HepG2 (cell line): ENCODE results near the gene CHRNB1. TPM values are rescaled to one million over a fixed set of nuclear protein-coding genes. Genes with fewer than 3 reads are reported as not detected.

Experiments used
- ADNP ChIP-seq: sonication (generic); formaldehyde crosslinking; IDR thresholded peaks from 2 replicates; pipeline ENCODE4 v1.4.0; 2020; ENCODE audit warnings: missing genetic modification reagents
- HMG20A ChIP-seq: IDR thresholded peaks from 2 replicates; pipeline ENCODE4 v1.6.1; 2016; ENCODE audit warnings: borderline replicate concordance
- KDM5A ChIP-seq: fragments of 200-600 bp; sonication (generic); IDR thresholded peaks from 2 replicates; pipeline ENCODE4 v1.7.0; 2018; ENCODE audit warnings: antibody characterized with exemption, mild to moderate bottlenecking, low read length, borderline replicate concordance
- MAFF ChIP-seq: IDR thresholded peaks from 2 replicates; pipeline ENCODE4 v1.6.1; 2011; ENCODE audit warnings: low read depth, low read length, improper control_type of control experiment
- PAF1 ChIP-seq: IDR thresholded peaks from 2 replicates; pipeline ENCODE4 v1.6.1; 2016; ENCODE audit warnings: missing genetic modification reagents, missing compliant biosample characterization
- REPIN1 ChIP-seq: sonication (generic); formaldehyde crosslinking; IDR thresholded peaks from 2 replicates; pipeline ENCODE4 v1.8.0; 2022; ENCODE audit warnings: missing genetic modification reagents, low read depth, mild to moderate bottlenecking, borderline replicate concordance
- RXRA ChIP-seq: sonication (generic); formaldehyde crosslinking; IDR thresholded peaks from 2 replicates; pipeline ENCODE4 v1.5.1; 2020; ENCODE audit warnings: missing genetic modification reagents
- ZNF124 ChIP-seq: sonication (generic); formaldehyde crosslinking; IDR thresholded peaks from 2 replicates; pipeline ENCODE4 v1.4.0; 2020; ENCODE audit warnings: missing genetic modification reagents
- ZNF136 ChIP-seq: sonication (generic); formaldehyde crosslinking; IDR thresholded peaks from 2 replicates; pipeline ENCODE4 v1.8.1; 2022; ENCODE audit warnings: low read depth, mild to moderate bottlenecking, moderate library complexity, missing genetic modification reagents
- ZNF142 ChIP-seq: sonication (generic); formaldehyde crosslinking; IDR thresholded peaks from 2 replicates; pipeline ENCODE4 v1.4.0; 2020; ENCODE audit warnings: missing genetic modification reagents
- ZNF484 ChIP-seq: sonication (generic); formaldehyde crosslinking; IDR thresholded peaks from 2 replicates; pipeline ENCODE4 v1.5.1; 2020; ENCODE audit warnings: mild to moderate bottlenecking, low read depth, missing genetic modification reagents, borderline replicate concordance
- ZNF761 ChIP-seq: sonication (generic); formaldehyde crosslinking; conservative IDR thresholded peaks from 2 replicates; pipeline ENCODE4 v1.4.0; 2020; ENCODE audit warnings: mild to moderate bottlenecking, missing genetic modification reagents
- ZNF850 ChIP-seq: sonication (generic); formaldehyde crosslinking; conservative IDR thresholded peaks from 2 replicates; pipeline ENCODE4 v1.9.0; 2021; ENCODE audit warnings: mild to moderate bottlenecking, missing genetic modification reagents
- polyA plus RNA-seq, 8 experiments: library from polyadenylated mRNA; depleted of rRNA in 3 of 8; stranded (reverse) in 7 of 8; unstranded in 1 of 8; fragments of >200 nt; fragmentation: Illumina TruSeq in 4 of 8; extraction: Trizol in 4 of 8; gene quantifications; 2 replicates each; pipeline versions ENCODE4 v1.2.1 to v1.2.3, GENCODE V29; 2011 to 2016; ENCODE audit warnings: low read depth in 4 of 8, missing spikeins in 1 of 8, mixed read lengths in 1 of 8; ENCODE audit not compliant: insufficient read depth in 1 of 8
- total RNA-seq, 5 experiments: library from RNA; depleted of rRNA; stranded (reverse); fragments of >200 nt; fragmentation: Illumina TruSeq; extraction: Trizol; gene quantifications; 2 replicates each; pipeline ENCODE4 v1.2.3, GENCODE V29; 2016; ENCODE audit warnings: low read depth in 1 of 5
- TF ChIP-seq, protein P1 (sequence below): sonication (generic); formaldehyde crosslinking; IDR thresholded peaks from 2 replicates; pipeline ENCODE4 v1.5.0; 2020; ENCODE audit warnings: mild to moderate bottlenecking, missing genetic modification reagents, borderline replicate concordance
- TF ChIP-seq, protein P2 (sequence below): sonication (generic); formaldehyde crosslinking; IDR thresholded peaks from 2 replicates; pipeline ENCODE4 v1.4.0; 2020; ENCODE audit warnings: missing genetic modification reagents

CHRNB1 gene
- total and polyA plus RNA-seq, 2 of the 13 experiments (the other 11 are each of a cell fraction or from before 2014, with no cell fraction given) = 5.4 to 33.7 TPM

DNA sequence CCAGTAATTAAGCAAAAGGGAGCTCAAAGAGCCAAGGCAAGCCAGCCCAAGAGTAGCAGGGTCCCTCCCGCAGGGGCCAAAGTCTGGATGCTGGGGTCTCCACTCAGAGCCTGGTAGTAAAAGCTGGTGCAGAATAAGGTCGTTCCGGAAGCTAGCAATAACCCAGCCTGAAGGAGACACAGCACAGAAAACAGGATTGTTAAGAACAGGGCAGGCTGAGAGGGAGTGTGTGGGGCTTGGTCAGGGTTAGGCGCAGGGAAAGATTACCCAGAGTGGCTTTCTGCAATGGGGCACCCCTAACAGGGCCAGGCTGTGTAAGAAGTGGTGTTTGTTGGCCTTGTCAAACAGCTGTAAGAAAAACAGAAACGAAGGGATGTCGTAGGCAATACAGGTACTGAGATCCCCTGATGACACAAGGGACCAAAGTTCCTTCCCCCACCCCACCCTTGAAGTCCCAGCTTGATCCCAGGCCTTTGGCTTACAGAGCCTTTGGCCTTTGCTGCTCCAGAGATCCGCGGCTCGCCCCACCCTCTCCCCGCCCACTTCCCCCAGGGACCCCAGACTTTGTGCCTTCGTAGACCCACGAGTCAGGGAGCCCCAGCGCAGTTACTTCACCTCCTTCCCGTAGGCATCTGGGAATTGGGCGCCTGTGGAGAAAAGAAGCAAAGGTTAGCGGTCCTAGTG, 41.7 kb upstream of the CHRNB1 start (continued):
- TF ChIP-seq, protein P1, sequence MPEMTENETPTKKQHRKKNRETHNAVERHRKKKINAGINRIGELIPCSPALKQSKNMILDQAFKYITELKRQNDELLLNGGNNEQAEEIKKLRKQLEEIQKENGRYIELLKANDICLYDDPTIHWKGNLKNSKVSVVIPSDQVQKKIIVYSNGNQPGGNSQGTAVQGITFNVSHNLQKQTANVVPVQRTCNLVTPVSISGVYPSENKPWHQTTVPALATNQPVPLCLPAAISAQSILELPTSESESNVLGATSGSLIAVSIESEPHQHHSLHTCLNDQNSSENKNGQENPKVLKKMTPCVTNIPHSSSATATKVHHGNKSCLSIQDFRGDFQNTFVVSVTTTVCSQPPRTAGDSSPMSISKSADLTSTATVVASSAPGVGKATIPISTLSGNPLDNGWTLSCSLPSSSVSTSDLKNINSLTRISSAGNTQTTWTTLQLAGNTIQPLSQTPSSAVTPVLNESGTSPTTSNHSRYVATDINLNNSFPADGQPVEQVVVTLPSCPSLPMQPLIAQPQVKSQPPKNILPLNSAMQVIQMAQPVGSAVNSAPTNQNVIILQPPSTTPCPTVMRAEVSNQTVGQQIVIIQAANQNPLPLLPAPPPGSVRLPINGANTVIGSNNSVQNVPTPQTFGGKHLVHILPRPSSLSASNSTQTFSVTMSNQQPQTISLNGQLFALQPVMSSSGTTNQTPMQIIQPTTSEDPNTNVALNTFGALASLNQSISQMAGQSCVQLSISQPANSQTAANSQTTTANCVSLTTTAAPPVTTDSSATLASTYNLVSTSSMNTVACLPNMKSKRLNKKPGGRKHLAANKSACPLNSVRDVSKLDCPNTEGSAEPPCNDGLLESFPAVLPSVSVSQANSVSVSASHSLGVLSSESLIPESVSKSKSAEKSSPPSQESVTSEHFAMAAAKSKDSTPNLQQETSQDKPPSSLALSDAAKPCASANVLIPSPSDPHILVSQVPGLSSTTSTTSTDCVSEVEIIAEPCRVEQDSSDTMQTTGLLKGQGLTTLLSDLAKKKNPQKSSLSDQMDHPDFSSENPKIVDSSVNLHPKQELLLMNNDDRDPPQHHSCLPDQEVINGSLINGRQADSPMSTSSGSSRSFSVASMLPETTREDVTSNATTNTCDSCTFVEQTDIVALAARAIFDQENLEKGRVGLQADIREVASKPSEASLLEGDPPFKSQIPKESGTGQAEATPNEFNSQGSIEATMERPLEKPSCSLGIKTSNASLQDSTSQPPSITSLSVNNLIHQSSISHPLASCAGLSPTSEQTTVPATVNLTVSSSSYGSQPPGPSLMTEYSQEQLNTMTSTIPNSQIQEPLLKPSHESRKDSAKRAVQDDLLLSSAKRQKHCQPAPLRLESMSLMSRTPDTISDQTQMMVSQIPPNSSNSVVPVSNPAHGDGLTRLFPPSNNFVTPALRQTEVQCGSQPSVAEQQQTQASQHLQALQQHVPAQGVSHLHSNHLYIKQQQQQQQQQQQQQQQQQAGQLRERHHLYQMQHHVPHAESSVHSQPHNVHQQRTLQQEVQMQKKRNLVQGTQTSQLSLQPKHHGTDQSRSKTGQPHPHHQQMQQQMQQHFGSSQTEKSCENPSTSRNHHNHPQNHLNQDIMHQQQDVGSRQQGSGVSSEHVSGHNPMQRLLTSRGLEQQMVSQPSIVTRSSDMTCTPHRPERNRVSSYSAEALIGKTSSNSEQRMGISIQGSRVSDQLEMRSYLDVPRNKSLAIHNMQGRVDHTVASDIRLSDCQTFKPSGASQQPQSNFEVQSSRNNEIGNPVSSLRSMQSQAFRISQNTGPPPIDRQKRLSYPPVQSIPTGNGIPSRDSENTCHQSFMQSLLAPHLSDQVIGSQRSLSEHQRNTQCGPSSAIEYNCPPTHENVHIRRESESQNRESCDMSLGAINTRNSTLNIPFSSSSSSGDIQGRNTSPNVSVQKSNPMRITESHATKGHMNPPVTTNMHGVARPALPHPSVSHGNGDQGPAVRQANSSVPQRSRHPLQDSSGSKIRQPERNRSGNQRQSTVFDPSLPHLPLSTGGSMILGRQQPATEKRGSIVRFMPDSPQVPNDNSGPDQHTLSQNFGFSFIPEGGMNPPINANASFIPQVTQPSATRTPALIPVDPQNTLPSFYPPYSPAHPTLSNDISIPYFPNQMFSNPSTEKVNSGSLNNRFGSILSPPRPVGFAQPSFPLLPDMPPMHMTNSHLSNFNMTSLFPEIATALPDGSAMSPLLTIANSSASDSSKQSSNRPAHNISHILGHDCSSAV (CRISPR knock-in tag) = no peak
- no peak for TF ChIP-seq ZNF142 (CRISPR knock-in tag)
- TF ChIP-seq, protein P2, sequence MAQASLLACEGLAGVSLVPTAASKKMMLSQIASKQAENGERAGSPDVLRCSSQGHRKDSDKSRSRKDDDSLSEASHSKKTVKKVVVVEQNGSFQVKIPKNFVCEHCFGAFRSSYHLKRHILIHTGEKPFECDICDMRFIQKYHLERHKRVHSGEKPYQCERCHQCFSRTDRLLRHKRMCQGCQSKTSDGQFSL = no peak; the same call in 1 of the 2 replicates
- no peak for TF ChIP-seq MAFF
- TF ChIP-seq ADNP = no peak
- no peak for TF ChIP-seq ZNF484 (CRISPR knock-in tag)
- TF ChIP-seq REPIN1 (CRISPR knock-in tag) = 0 out of 2 replicates have a peak, but pooled peaks have one; percentile 3
- TF ChIP-seq ZNF761 (CRISPR knock-in tag) = no peak
- TF ChIP-seq ZNF850 = no peak
- TF ChIP-seq HMG20A = peak; percentile 17; the same call in 1 of the 2 replicates
- no peak; the same call in 1 of the 2 replicates for TF ChIP-seq ZNF124
- TF ChIP-seq RXRA (CRISPR knock-in tag) = peak; percentile 49; the same call in 1 of the 2 replicates
- TF ChIP-seq PAF1 (CRISPR knock-in tag) = no peak
- peak; percentile 28; the same call in 1 of the 2 replicates for TF ChIP-seq KDM5A
- TF ChIP-seq ZNF136 (CRISPR knock-in tag) = no peak
